ENCODE data around the gene ITPKB.

The ITPKB gene

DNA sequence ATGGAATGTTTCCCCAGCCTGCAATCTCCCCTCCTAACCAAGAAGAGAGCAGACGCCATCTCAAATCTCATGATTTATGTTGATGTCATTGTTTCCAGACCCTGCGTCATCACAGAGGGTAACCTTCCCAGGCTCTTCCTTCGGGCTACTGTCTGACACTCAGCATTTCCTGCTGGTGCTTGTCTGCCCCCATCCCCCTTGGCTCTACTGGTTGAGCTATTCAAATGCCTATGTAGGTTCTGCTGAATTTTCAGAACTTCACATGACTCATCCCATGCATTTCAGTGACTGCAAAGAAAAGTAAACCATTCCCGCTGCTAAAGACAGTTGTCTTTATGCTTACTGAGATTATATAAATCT is 24.8 kb upstream of the ITPKB start:
- Histone ChIP-seq H3K4me1 (ENCODE audit: insufficient read depth, low read length, severe bottlenecking) (no peaks in the 10 kb centered on the region), H3K9me2 (ENCODE audit: low read depth, low read length) (no peaks in the 10 kb centered on the region), H2AFZ (ENCODE audit: low read length) (no peak overlapping the region), H3K36me3 (ENCODE audit: insufficient read depth, low read length) (no peaks in the 10 kb centered on the region), H3F3A (ENCODE audit: insufficient read depth, low read length) (peaks cover 3% of the 10 kb centered on the region; the same call in 1 of the 2 replicates), H3K9ac (ENCODE audit: low read length) (no peak overlapping the region), H3K27ac (ENCODE audit: low read depth, low read length, poor library complexity, severe bottlenecking) (no peak overlapping the region), H3K79me2 (ENCODE audit: insufficient read depth, low read length) (no peaks in the 10 kb centered on the region), H4K20me1 (ENCODE audit: insufficient read depth, low read length) (no peaks in the 10 kb centered on the region), H3K4me3 (ENCODE audit: low read depth, low read length, poor library complexity, severe bottlenecking) (no peak overlapping the region), H3K27me3 (ENCODE audit: insufficient read depth, low read length) (0 out of 2 replicates have a peak, but pooled peaks cover 7% of the 10 kb centered on the region), H3K4me2 (ENCODE audit: low read length) (no peak overlapping the region), H3K9me3 (ENCODE audit: low read length) (no peaks in the 10 kb centered on the region)
- no peak for TF ChIP-seq EZH2 (IDR thresholded peaks at IDR 0.05; ENCODE audit: borderline replicate concordance, low read length)

DNA sequence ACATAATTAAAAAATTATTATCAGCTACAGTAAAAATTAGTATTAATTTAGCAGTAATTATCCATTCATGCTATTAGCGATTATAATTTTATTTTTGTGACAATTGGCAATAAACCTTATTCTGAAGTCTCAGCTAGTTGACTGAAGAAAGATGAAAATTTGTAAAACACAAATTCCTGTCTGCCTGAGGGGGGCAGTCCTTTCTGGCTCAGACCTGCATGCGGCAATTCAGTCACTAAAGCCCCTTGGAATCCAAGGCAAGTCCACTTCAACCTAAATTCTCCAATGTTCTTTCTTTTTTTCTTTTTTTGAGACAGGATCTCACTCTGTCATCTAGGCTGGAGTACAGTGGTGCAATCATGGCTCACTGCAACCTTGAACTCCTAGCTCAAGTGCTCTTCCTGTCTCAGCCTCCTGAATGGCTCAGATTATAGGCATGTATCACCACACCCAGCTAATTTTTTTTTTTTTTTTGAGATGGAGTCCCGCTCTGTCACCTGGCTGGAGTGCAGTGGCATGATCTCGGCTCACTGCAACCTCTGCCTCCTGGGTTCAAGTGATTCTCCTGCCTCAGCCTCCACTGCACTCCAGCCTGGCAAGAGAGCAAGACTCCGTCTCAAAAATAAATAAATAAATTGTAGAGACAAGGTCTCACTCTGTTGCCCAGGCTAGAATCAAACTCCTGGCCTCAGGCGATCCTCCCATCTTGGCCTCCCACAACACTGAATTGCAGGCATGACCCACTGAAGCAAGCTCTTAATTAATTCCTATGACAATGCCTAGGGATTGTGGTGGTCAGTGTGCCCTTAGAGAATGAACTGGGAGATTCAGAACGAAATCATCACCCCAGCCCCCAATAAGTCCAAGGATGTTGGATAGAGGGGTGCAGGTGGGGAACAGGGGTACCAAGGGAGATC is 24.2 kb upstream of the ITPKB start:
- no peaks in the 10 kb centered on the region for H4K20me1 ChIP-seq (ENCODE audit: insufficient read depth, low read length)
- H3K9me3 ChIP-seq (ENCODE audit: low read length): no peaks in the 10 kb centered on the region
- no peak overlapping the region for H3K4me3 ChIP-seq (ENCODE audit: low read depth, low read length, poor library complexity, severe bottlenecking)
- no peaks in the 10 kb centered on the region for H3K79me2 ChIP-seq (ENCODE audit: insufficient read depth, low read length)
- H3K27ac ChIP-seq (ENCODE audit: low read depth, low read length, poor library complexity, severe bottlenecking): no peak overlapping the region
- no peak overlapping the region for H3K4me2 ChIP-seq (ENCODE audit: low read length)
- peaks cover 3% of the 10 kb centered on the region; the same call in 1 of the 2 replicates for H3F3A ChIP-seq (ENCODE audit: insufficient read depth, low read length)
- no peaks in the 10 kb centered on the region for H3K9me2 ChIP-seq (ENCODE audit: low read depth, low read length)
- no peaks in the 10 kb centered on the region for H3K4me1 ChIP-seq (ENCODE audit: insufficient read depth, low read length, severe bottlenecking)
- no peak overlapping the region for H2AFZ ChIP-seq (ENCODE audit: low read length)
- H3K27me3 ChIP-seq (ENCODE audit: insufficient read depth, low read length): 0 out of 2 replicates have a peak, but pooled peaks cover 7% of the 10 kb centered on the region
- no peaks in the 10 kb centered on the region for H3K36me3 ChIP-seq (ENCODE audit: insufficient read depth, low read length)
- TF ChIP-seq EZH2 (IDR thresholded peaks at IDR 0.05; ENCODE audit: borderline replicate concordance, low read length): no peak
- TF ChIP-seq, protein P1, sequence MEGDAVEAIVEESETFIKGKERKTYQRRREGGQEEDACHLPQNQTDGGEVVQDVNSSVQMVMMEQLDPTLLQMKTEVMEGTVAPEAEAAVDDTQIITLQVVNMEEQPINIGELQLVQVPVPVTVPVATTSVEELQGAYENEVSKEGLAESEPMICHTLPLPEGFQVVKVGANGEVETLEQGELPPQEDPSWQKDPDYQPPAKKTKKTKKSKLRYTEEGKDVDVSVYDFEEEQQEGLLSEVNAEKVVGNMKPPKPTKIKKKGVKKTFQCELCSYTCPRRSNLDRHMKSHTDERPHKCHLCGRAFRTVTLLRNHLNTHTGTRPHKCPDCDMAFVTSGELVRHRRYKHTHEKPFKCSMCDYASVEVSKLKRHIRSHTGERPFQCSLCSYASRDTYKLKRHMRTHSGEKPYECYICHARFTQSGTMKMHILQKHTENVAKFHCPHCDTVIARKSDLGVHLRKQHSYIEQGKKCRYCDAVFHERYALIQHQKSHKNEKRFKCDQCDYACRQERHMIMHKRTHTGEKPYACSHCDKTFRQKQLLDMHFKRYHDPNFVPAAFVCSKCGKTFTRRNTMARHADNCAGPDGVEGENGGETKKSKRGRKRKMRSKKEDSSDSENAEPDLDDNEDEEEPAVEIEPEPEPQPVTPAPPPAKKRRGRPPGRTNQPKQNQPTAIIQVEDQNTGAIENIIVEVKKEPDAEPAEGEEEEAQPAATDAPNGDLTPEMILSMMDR (IDR thresholded peaks at IDR 0.05; ENCODE audit: low read length): no peak; the same call in 1 of the 2 replicates
- no peak overlapping the region for H3K9ac ChIP-seq (ENCODE audit: low read length)

DNA sequence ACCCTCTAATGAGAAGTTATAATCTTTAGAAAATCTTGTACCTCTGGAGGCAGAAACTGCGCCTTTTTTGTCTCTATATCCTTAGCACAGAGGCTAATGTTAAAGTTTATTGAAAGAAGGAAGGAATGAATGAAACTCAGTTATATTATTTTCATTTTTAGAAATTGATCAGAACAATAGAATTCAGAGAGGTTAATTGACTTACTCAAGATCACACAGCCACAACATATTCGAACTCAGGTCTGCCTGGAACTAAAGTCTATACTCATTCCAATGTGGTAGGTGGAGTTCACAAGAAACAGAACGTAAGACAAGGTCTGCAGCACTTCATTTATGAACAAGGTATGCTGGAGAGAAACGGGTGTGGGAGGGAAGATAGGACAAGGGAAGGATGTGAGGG is 23.0 kb upstream of the ITPKB start:
- no peaks in the 10 kb centered on the region for H3K36me3 ChIP-seq (ENCODE audit: insufficient read depth, low read length)
- H3K4me3 ChIP-seq (ENCODE audit: low read depth, low read length, poor library complexity, severe bottlenecking): no peak overlapping the region
- no peaks in the 10 kb centered on the region for H3K9me3 ChIP-seq (ENCODE audit: low read length)
- no peaks in the 10 kb centered on the region for H3K9me2 ChIP-seq (ENCODE audit: low read depth, low read length)
- H3F3A ChIP-seq (ENCODE audit: insufficient read depth, low read length): peaks cover 3% of the 10 kb centered on the region; the same call in 1 of the 2 replicates
- no peak overlapping the region for H2AFZ ChIP-seq (ENCODE audit: low read length)
- no peak overlapping the region for H3K27ac ChIP-seq (ENCODE audit: low read depth, low read length, poor library complexity, severe bottlenecking)
- no peak overlapping the region for H3K4me2 ChIP-seq (ENCODE audit: low read length)
- no peaks in the 10 kb centered on the region for H3K79me2 ChIP-seq (ENCODE audit: insufficient read depth, low read length)
- H3K4me1 ChIP-seq (ENCODE audit: insufficient read depth, low read length, severe bottlenecking): no peaks in the 10 kb centered on the region
- no peaks in the 10 kb centered on the region for H4K20me1 ChIP-seq (ENCODE audit: insufficient read depth, low read length)
- H3K9ac ChIP-seq (ENCODE audit: low read length): no peak overlapping the region
- 0 out of 2 replicates have a peak, but pooled peaks cover 7% of the 10 kb centered on the region for H3K27me3 ChIP-seq (ENCODE audit: insufficient read depth, low read length)
- TF ChIP-seq, protein P1 (IDR thresholded peaks at IDR 0.05; ENCODE audit: low read length): no peak
- TF ChIP-seq EZH2 (IDR thresholded peaks at IDR 0.05; ENCODE audit: borderline replicate concordance, low read length): no peak
